Panc1 (cell line): ENCODE results near the gene ZDHHC13. TPM values are rescaled to one million over a fixed set of nuclear protein-coding genes. Genes with fewer than 3 reads are reported as not detected.

Experiments
- ATAC-seq: fragments of 200-7000 bp; cut with Tn5 transposase; 2 replicates; pipeline ENCODE4 v1.9.1; 2020; ENCODE audit warnings: mild to moderate bottlenecking, moderate library complexity
- BruUV-seq: library from RNA; stranded (reverse); fragments of 400-500 nt; replicated peaks from 2 replicates; lab custom pipeline; 2021; lab: Mats Ljungman, UMichigan
- CTCF ChIA-PET: fragments of 300-600 bp; sonication (Branson Sonifier 250); formaldehyde crosslinking; loops from one replicate; lab custom pipeline; 2022; ENCODE audit warnings: antibody characterized with exemption; lab: Charles Lee
- POLR2A ChIA-PET: fragments of 300-600 bp; sonication (Branson Sonifier 250); formaldehyde crosslinking; loops from one replicate; lab custom pipeline; 2022; ENCODE audit warnings: antibody characterized with exemption; lab: Charles Lee
- DNase-seq: peaks from one replicate; pipeline ENCODE4 v3.0.0-alpha.2; 2010; ENCODE audit warnings: low read depth, low spot score
- H3K27ac ChIP-seq: 2 replicates; pipeline ENCODE4 v1.5.1; 2011; ENCODE audit warnings: mild to moderate bottlenecking, low read length, inconsistent platforms
- H3K27me3 ChIP-seq: fragments of 200-500 bp; sonication (Bioruptor generic); 2 replicates; pipeline ENCODE4 v1.6.0; 2014; ENCODE audit warnings: low read length, inconsistent platforms; ENCODE audit not compliant: control insufficient read depth, insufficient read depth
- H3K36me3 ChIP-seq: fragments of 200-500 bp; sonication (Bioruptor generic); 2 replicates; pipeline ENCODE4 v1.5.1; 2014; ENCODE audit warnings: inconsistent platforms, mild to moderate bottlenecking, low read length, moderate library complexity; ENCODE audit not compliant: control insufficient read depth, insufficient read depth
- H3K4me1 ChIP-seq: 2 replicates; pipeline ENCODE4 v1.5.1; 2011; ENCODE audit warnings: inconsistent platforms, mild to moderate bottlenecking, low read length, moderate library complexity; ENCODE audit not compliant: control insufficient read depth, insufficient read depth
- H3K4me3 ChIP-seq, 2 experiments: 2 replicates each; pipeline ENCODE4 v1.5.1; 2011 to 2012; ENCODE audit warnings: low read depth in 2 of 2, low read length in 2 of 2, mild to moderate bottlenecking in 2 of 2, inconsistent platforms in 1 of 2, moderate library complexity in 1 of 2
- H3K9me3 ChIP-seq: fragments of 200-500 bp; sonication (Bioruptor generic); 2 replicates; pipeline ENCODE4 v1.5.1; 2014; ENCODE audit warnings: low read depth, mild to moderate bottlenecking, inconsistent platforms, low read length, moderate library complexity; ENCODE audit not compliant: control insufficient read depth, insufficient read depth
- POLR2AphosphoS5 ChIP-seq: IDR thresholded peaks from 2 replicates; pipeline ENCODE4 v1.6.1; 2012; ENCODE audit warnings: mild to moderate bottlenecking, low read depth, low read length, moderate library complexity
- SIN3A ChIP-seq: IDR thresholded peaks from 2 replicates; pipeline ENCODE4 v1.6.1; 2012; ENCODE audit warnings: low read depth, mild to moderate bottlenecking, low read length, moderate library complexity, borderline replicate concordance; ENCODE audit not compliant: insufficient read depth
- TCF7L2 ChIP-seq: IDR thresholded peaks from 2 replicates; pipeline ENCODE4 v1.6.1; 2011; ENCODE audit warnings: mild to moderate bottlenecking, low read depth, low read length, inconsistent platforms
- in situ Hi-C: cut with HindIII; loops from 2 replicates; pipeline ENCODE4 v1.10.0; 2016; ENCODE audit warnings: low sequenced_read_pairs, low pct_unique_long_range_greater_than_20kb
- intact Hi-C: fragments of 100-400 bp; cut with micrococcal nuclease; formaldehyde crosslinking; loops from one replicate; pipeline ENCODE4 v1.10.0; 2022; ENCODE audit not compliant: unreplicated experiment
- total RNA-seq: library from RNA; stranded (reverse); gene quantifications from one replicate; pipeline ENCODE4 v1.2.1, GENCODE V29; 2021; ENCODE audit not compliant: unreplicated experiment
- TF ChIP-seq, protein P1 (sequence below), 2 experiments: IDR thresholded peaks; 2 replicates each; pipeline ENCODE4 v1.6.1; 2011 to 2012; ENCODE audit warnings: low read depth in 2 of 2, control low read depth in 1 of 2, low read length in 1 of 2, mild to moderate bottlenecking in 1 of 2, moderate library complexity in 1 of 2; ENCODE audit not compliant: insufficient read depth in 1 of 2
- TF ChIP-seq, protein P2 (sequence below): fragments of 450-650 bp; IDR thresholded peaks from 2 replicates; pipeline ENCODE4 v1.5.1; 2017; ENCODE audit warnings: mild to moderate bottlenecking

The ZDHHC13 gene
- total RNA-seq, 1 experiment from 2014 or later: 24.3 TPM

DNA sequence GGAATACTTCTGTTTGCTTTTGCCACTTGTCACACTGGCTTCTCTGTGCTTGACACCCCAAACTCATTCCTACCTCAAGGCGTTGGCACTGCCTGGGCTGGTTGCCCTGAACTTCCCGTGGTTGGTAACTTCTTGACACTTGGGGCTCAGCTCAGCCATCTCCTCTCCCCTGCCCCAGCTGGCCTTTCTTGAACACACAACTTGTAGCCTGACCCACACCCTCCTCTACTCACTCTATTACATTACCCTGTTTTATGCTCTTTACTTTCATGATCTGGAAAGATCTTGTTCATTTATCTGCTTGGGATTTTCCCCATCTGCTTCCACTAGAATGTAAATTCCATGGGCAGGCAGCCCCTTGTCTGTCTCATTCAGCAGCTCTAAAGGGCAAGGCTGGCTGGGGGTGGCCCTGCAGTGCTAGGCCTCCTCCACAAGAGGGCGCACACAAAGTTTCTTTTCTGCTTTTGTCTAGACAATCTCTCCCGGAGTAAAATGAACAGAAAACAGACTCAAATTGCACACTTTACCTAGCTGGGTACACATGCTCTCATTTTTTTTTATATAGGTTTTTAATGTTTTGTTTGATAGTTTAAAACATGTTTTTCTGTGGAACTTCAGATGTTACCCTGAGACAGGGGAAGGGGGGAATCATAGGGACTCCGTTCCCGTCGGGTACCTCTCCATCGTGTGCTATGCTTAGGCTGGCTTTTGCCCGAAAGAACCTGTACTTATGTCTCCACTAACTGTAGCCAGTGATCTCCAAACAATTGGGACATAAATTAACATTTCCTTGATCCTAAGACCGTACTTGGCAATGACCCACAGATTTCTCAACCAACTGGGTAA lies 40.0 kb upstream of the ZDHHC13 start:
- peak; percentile 86 for ATAC-seq
- peaks cover 8% of the 10 kb centered on the region; the same call in 1 of the 2 replicates for H3K27me3 ChIP-seq
- H3K4me1 ChIP-seq: no peaks in the 10 kb centered on the region; the same call in 1 of the 2 replicates
- in situ Hi-C loops: no loop called here
- intact Hi-C loops: loop anchor here (5.0 kb wide), 1 partner anchor 40 kb away; the partner anchor contains the start of gene ZDHHC13
- no TSS peak for BruUV-seq
- no peaks in the 10 kb centered on the region for H3K9me3 ChIP-seq
- peak; percentile 39 for DNase-seq
- CTCF ChIA-PET: interaction anchor here (0.6 to 1.0 kb wide), 3 partner anchors 16 to 476 kb away, joined by 3 to 7 read pairs (median 4); partner anchors contain the start of gene MRGPRX2
- POLR2A ChIA-PET: interaction anchor here (0.6 kb wide), 1 partner anchor 223 kb away, joined by 3 read pairs; no protein-coding TSS in a partner anchor
- H3K4me3 ChIP-seq: peak overlapping the region in 1 of 2 experiments; percentile 28; a peak in 2 of 4 replicates
- H3K36me3 ChIP-seq: no peaks in the 10 kb centered on the region
- TF ChIP-seq, protein P1, sequence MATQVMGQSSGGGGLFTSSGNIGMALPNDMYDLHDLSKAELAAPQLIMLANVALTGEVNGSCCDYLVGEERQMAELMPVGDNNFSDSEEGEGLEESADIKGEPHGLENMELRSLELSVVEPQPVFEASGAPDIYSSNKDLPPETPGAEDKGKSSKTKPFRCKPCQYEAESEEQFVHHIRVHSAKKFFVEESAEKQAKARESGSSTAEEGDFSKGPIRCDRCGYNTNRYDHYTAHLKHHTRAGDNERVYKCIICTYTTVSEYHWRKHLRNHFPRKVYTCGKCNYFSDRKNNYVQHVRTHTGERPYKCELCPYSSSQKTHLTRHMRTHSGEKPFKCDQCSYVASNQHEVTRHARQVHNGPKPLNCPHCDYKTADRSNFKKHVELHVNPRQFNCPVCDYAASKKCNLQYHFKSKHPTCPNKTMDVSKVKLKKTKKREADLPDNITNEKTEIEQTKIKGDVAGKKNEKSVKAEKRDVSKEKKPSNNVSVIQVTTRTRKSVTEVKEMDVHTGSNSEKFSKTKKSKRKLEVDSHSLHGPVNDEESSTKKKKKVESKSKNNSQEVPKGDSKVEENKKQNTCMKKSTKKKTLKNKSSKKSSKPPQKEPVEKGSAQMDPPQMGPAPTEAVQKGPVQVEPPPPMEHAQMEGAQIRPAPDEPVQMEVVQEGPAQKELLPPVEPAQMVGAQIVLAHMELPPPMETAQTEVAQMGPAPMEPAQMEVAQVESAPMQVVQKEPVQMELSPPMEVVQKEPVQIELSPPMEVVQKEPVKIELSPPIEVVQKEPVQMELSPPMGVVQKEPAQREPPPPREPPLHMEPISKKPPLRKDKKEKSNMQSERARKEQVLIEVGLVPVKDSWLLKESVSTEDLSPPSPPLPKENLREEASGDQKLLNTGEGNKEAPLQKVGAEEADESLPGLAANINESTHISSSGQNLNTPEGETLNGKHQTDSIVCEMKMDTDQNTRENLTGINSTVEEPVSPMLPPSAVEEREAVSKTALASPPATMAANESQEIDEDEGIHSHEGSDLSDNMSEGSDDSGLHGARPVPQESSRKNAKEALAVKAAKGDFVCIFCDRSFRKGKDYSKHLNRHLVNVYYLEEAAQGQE (IDR thresholded peaks at IDR 0.05; ENCODE audit: insufficient read depth in 1 of 2, low read depth in 2 of 2, low read length in 1 of 2): no peak
- TF ChIP-seq SIN3A (no peak), POLR2AphosphoS5 (no peak)
- TF ChIP-seq, protein P2, sequence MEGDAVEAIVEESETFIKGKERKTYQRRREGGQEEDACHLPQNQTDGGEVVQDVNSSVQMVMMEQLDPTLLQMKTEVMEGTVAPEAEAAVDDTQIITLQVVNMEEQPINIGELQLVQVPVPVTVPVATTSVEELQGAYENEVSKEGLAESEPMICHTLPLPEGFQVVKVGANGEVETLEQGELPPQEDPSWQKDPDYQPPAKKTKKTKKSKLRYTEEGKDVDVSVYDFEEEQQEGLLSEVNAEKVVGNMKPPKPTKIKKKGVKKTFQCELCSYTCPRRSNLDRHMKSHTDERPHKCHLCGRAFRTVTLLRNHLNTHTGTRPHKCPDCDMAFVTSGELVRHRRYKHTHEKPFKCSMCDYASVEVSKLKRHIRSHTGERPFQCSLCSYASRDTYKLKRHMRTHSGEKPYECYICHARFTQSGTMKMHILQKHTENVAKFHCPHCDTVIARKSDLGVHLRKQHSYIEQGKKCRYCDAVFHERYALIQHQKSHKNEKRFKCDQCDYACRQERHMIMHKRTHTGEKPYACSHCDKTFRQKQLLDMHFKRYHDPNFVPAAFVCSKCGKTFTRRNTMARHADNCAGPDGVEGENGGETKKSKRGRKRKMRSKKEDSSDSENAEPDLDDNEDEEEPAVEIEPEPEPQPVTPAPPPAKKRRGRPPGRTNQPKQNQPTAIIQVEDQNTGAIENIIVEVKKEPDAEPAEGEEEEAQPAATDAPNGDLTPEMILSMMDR: peak; percentile 96
- no peak overlapping the region for H3K27ac ChIP-seq

DNA sequence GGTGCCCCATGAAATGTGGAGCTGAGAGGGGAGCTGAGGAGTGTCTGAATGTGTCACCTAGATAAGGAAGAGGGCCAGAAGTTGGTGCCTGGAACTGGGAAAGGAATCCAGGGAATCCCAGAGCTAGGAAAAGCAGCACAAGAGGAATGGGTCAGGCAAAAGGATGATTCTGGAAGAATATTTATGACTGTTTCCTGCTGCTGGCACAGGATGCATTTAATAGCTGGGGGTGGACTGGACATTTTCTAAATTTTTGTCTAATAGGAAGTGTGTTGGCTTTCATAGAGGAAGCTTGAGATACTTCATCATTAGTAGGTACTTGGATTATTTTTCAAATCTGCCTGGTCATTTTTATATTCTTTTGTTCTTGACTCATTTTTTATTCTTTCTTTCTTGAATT lies 39.0 kb upstream of the ZDHHC13 start:
- no peaks in the 10 kb centered on the region for H3K9me3 ChIP-seq
- no peaks in the 10 kb centered on the region; the same call in 1 of the 2 replicates for H3K4me1 ChIP-seq
- DNase-seq (no peak), ATAC-seq (no peak)
- H3K27ac ChIP-seq: no peak overlapping the region
- TF ChIP-seq TCF7L2 (no peak), POLR2AphosphoS5 (no peak), SIN3A (no peak)
- TF ChIP-seq, protein P2: no peak
- TF ChIP-seq, protein P1 (IDR thresholded peaks at IDR 0.05; ENCODE audit: insufficient read depth in 1 of 2, low read depth in 2 of 2, low read length in 1 of 2): no peak
- intact Hi-C loops: loop anchor here (5.0 kb wide), 1 partner anchor 39 kb away; the partner anchor contains the start of gene ZDHHC13
- in situ Hi-C loops: no loop called here
- no peaks in the 10 kb centered on the region for H3K36me3 ChIP-seq
- POLR2A ChIA-PET: no interaction called here
- CTCF ChIA-PET: no interaction called here
- H3K27me3 ChIP-seq: peaks cover 8% of the 10 kb centered on the region; the same call in 1 of the 2 replicates
- BruUV-seq: no TSS peak
- no peak overlapping the region for H3K4me3 ChIP-seq
